SJCRH30 (cell line): ENCODE data around the gene LDLRAD4. TPM values are rescaled to one million over a fixed set of nuclear protein-coding genes. Genes with fewer than 3 reads are reported as not detected.

Experiments used
- DNase-seq, 2 experiments: peaks; one replicate each; pipeline ENCODE4 v3.0.0-alpha.2; 2015 to 2020
- H3K27ac ChIP-seq: fragments of 250-450 bp; sonication (Bioruptor Pico); 2 replicates; pipeline ENCODE4 v1.5.1; 2020; ENCODE audit warnings: mild to moderate bottlenecking, moderate library complexity
- H3K27me3 ChIP-seq: fragments of 250-450 bp; sonication (Bioruptor Pico); 2 replicates; pipeline ENCODE4 v1.5.1; 2020; ENCODE audit warnings: mild to moderate bottlenecking, moderate library complexity
- H3K36me3 ChIP-seq: fragments of 250-450 bp; sonication (Bioruptor Pico); 2 replicates; pipeline ENCODE4 v1.5.1; 2020; ENCODE audit warnings: mild to moderate bottlenecking, moderate library complexity
- H3K4me1 ChIP-seq: fragments of 250-450 bp; sonication (Bioruptor Pico); 2 replicates; pipeline ENCODE4 v1.5.1; 2020; ENCODE audit warnings: mild to moderate bottlenecking, moderate library complexity
- H3K4me3 ChIP-seq: fragments of 250-450 bp; sonication (Bioruptor Pico); 2 replicates; pipeline ENCODE4 v1.5.1; 2020; ENCODE audit warnings: mild to moderate bottlenecking, moderate library complexity
- H3K9me3 ChIP-seq: fragments of 250-450 bp; sonication (Bioruptor Pico); replicated peaks from 2 replicates; pipeline ENCODE4 v1.5.1; 2020; ENCODE audit warnings: mild to moderate bottlenecking, moderate library complexity
- total RNA-seq: library from RNA; depleted of rRNA; stranded (reverse); fragments of >200 nt; shearing (Covaris generic); gene quantifications from 2 replicates; pipeline ENCODE4 v1.2.3, GENCODE V29; 2014

Gene LDLRAD4
- total RNA-seq, 1 experiment from 2014 or later = 0.26 TPM

- H3K27ac ChIP-seq = no peak overlapping the region
- no peaks in the 10 kb centered on the region for H3K4me1 ChIP-seq
- H3K9me3 ChIP-seq = no peaks in the 10 kb centered on the region
- DNase-seq = no peak
- H3K27me3 ChIP-seq = no peaks in the 10 kb centered on the region
- H3K36me3 ChIP-seq = no peaks in the 10 kb centered on the region
- H3K4me3 ChIP-seq = no peak overlapping the region
Measured at GRCh38 chr18:13456736-13457271, 238.2 kb downstream of the LDLRAD4 start.

DNA sequence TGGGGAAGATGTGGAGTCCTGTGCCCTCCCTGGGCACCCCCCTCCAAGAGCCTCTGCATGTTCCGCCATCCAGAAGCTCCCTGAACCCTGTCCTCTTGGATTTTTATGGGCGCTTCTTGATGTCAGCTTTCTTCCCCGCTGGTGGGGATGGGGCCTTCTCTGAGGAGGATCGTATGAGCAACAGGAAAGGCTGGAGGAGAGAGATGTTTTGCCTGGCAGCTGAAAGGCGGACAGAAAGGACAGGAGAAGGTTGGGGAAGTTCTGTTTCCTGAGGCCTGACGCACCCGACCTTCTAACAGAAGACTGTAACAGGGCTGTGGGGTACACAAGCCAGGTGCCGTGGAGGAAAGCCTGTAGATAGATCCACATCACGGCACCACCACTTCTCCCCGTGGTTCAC lies 238.8 kb downstream of the LDLRAD4 start:
- Histone ChIP-seq H3K9me3 (no peaks in the 10 kb centered on the region), H3K4me3 (no peak overlapping the region), H3K4me1 (no peaks in the 10 kb centered on the region), H3K27me3 (no peaks in the 10 kb centered on the region), H3K36me3 (no peaks in the 10 kb centered on the region), H3K27ac (no peak overlapping the region)
- DNase-seq = no peak

DNA sequence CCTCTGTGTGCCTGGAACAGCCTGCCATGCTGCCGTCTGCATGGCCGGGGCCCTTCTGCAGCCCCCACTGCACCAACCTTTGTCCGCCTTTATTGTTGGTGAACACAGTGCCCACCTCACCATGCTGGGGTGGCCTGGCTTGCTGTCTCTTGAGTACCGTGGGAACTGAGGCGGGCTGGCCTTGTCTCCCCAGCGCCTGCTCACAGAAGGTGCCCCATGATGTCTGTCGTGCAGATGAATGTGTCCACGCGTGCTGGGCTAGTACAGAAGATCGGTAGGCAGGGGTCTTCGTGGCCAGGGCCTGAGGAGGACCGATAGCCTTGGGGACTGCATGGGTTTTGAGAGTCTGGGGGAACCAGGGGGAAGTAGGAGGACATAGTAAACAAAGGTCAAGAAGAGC lies 242.4 kb downstream of the LDLRAD4 start:
- no peaks in the 10 kb centered on the region for H3K27me3 ChIP-seq
- H3K4me1 ChIP-seq = no peaks in the 10 kb centered on the region
- no peak overlapping the region for H3K4me3 ChIP-seq
- H3K36me3 ChIP-seq = no peaks in the 10 kb centered on the region
- no peaks in the 10 kb centered on the region for H3K9me3 ChIP-seq
- no peak for DNase-seq
- H3K27ac ChIP-seq = no peak overlapping the region

GRCh38 chr18:13461469-13461868 lies 242.9 kb downstream of the LDLRAD4 start:
- Histone ChIP-seq H3K36me3 (no peaks in the 10 kb centered on the region), H3K27ac (no peak overlapping the region), H3K4me1 (no peaks in the 10 kb centered on the region), H3K4me3 (no peak overlapping the region), H3K9me3 (no peaks in the 10 kb centered on the region), H3K27me3 (no peaks in the 10 kb centered on the region)
- DNase-seq = peak in 1 of 2 experiments; percentile 1

- Histone ChIP-seq H3K36me3 (no peaks in the 10 kb centered on the region), H3K4me1 (no peaks in the 10 kb centered on the region), H3K27me3 (no peaks in the 10 kb centered on the region), H3K4me3 (no peak overlapping the region), H3K27ac (no peak overlapping the region), H3K9me3 (no peaks in the 10 kb centered on the region)
- DNase-seq = peak in 1 of 2 experiments; percentile 1
Measured at GRCh38 chr18:13461936-13462335, 243.4 kb downstream of the LDLRAD4 start.

GRCh38 chr18:13462686-13463085 lies 244.1 kb downstream of the LDLRAD4 start:
- no peaks in the 10 kb centered on the region for H3K4me1 ChIP-seq
- DNase-seq = no peak
- no peak overlapping the region for H3K27ac ChIP-seq
- H3K9me3 ChIP-seq = no peaks in the 10 kb centered on the region
- H3K27me3 ChIP-seq = no peaks in the 10 kb centered on the region
- no peak overlapping the region for H3K4me3 ChIP-seq
- H3K36me3 ChIP-seq = no peaks in the 10 kb centered on the region

- H3K4me1 ChIP-seq = no peaks in the 10 kb centered on the region
- H3K4me3 ChIP-seq = no peak overlapping the region
- H3K27ac ChIP-seq = no peak overlapping the region
- no peaks in the 10 kb centered on the region for H3K27me3 ChIP-seq
- DNase-seq = no peak
- H3K36me3 ChIP-seq = no peaks in the 10 kb centered on the region
- no peaks in the 10 kb centered on the region for H3K9me3 ChIP-seq
Measured at GRCh38 chr18:13463526-13464210, 245.1 kb downstream of the LDLRAD4 start.

DNA sequence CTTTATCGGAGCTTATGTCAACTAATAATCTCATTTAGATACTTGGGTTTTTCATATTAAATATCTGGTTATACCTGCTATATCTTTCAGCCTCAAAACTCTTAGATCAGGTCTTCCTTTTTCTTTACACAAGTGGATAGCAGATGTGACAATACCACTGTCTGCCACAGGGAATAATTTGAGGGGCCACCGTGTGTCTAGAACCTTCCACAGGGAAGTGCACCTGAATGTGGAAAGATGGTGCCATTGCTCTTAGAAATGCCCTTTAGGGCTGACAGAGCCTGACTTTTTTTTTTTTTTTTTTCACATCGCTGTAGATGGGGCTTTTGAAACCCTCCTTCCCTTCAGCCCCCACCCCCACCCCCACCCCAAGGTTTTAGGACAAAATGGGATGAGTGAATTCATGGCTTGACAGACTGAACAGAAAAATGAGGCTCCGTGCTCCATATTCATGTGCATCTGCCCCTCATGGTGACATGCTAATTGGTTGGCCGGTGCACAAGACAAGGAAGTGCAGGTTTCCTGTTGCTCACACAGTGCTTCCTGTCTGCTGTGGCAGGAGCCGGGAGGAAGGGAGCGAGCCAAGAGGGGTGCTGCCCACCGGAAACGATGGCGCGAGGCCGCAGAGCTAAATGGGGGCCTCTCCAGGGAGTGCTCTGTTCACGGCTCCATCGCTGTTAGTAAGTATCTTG lies 246.0 kb downstream of the LDLRAD4 start:
- no peak for DNase-seq
- Histone ChIP-seq H3K9me3 (no peaks in the 10 kb centered on the region), H3K36me3 (no peaks in the 10 kb centered on the region), H3K27me3 (no peaks in the 10 kb centered on the region), H3K27ac (no peak overlapping the region), H3K4me1 (no peaks in the 10 kb centered on the region), H3K4me3 (no peak overlapping the region)

- no peak for DNase-seq
- Histone ChIP-seq H3K4me3 (no peak overlapping the region), H3K36me3 (no peaks in the 10 kb centered on the region), H3K27me3 (no peaks in the 10 kb centered on the region), H3K4me1 (no peaks in the 10 kb centered on the region), H3K9me3 (no peaks in the 10 kb centered on the region), H3K27ac (no peak overlapping the region)
Measured at GRCh38 chr18:13465124-13465446, 246.5 kb downstream of the LDLRAD4 start.

DNA sequence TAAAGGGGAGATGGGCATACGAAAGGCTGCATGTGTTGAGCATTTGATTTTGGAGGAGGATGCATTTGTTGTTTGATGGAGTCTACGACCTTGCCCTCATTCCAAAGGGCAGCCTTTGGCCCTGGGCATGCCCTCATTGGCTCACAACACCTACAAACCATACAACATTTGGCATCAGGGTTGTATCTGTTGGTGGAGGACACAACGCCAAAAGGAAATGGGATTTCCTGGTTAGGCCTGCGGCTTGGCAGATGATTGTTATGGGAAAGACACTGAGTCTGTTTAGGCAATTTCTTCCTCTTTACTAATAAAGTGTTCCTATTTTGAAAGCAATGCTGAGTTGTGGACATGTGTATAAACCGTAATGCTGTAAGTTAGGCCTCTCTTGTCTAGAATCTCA lies 246.9 kb downstream of the LDLRAD4 start:
- no peak for DNase-seq
- H3K9me3 ChIP-seq = no peaks in the 10 kb centered on the region
- no peak overlapping the region for H3K27ac ChIP-seq
- no peaks in the 10 kb centered on the region for H3K36me3 ChIP-seq
- H3K27me3 ChIP-seq = no peaks in the 10 kb centered on the region
- H3K4me3 ChIP-seq = no peak overlapping the region
- no peaks in the 10 kb centered on the region for H3K4me1 ChIP-seq

DNA sequence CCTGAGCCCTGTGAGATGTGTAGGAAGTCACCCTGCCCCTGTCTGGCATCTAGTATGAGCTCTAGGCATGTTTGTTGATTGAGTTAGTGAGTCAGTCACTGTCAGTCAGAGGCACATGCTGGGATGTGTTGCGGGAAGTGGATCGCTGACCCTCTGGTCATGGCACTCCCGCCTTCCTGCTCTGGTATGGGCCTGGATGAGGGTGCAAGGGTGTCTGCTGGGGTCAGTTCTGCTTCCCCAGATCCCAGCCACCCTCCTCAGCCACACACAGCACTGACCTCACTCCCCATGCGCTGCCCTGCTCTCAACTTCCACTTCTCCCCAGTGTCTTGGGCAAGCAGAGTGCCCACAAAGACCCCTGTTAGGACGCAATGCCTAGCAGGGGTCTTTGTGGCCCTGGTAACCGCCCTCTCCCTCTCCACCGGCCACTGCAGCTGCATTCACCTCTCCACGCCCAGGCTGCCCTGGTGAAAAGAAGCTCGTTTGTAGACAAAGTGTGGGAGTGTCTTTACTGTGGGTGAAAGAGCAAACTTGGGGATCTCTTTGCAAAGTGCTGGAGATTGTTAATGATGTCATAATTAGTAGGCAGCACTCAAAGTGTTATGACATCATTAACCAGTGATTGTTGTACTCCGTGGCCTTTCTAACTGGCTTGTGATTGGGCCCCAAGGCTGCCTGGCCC lies 252.1 kb downstream of the LDLRAD4 start:
- no peaks in the 10 kb centered on the region for H3K27me3 ChIP-seq
- H3K4me3 ChIP-seq = no peak overlapping the region
- no peaks in the 10 kb centered on the region for H3K9me3 ChIP-seq
- DNase-seq = no peak
- no peaks in the 10 kb centered on the region for H3K36me3 ChIP-seq
- no peak overlapping the region for H3K27ac ChIP-seq
- no peaks in the 10 kb centered on the region for H3K4me1 ChIP-seq

DNA sequence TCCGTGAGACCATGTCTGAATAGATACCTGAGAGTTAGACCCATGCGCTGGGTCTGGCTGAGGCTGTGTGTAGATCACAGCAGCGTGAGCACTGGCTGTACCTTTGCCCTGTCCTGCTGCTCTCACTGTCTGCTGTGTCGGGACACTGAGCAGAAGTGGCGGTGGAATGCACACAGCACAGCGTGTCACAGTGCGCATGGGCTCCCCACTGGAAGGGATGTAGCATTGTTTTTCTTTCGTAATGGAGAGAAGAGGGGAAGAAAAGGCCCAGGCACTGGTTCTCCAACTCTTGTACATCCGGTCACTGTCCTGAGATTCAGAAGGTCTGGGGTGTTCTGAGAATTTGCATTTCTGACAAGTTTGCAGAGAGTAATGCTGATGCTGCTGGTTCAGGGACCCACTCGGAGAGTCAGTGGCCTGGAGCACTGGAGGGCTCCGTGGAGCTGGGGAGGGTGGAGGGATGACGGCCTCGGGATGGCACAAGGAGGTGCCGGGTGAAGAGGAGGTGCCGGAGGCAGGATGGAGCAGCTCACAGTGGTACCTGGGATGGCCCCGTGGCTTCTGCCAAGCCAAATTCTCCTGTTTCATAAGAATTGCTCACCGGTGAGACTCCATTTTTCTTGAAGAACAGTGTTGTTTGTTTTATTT lies 252.8 kb downstream of the LDLRAD4 start:
- Histone ChIP-seq H3K4me1 (no peaks in the 10 kb centered on the region), H3K36me3 (no peaks in the 10 kb centered on the region), H3K9me3 (no peaks in the 10 kb centered on the region), H3K27ac (no peak overlapping the region), H3K4me3 (no peak overlapping the region), H3K27me3 (no peaks in the 10 kb centered on the region)
- DNase-seq = no peak

- Histone ChIP-seq H3K27ac (no peak overlapping the region), H3K27me3 (no peaks in the 10 kb centered on the region)
- no peak for DNase-seq
Measured at GRCh38 chr18:13471971-13472628, 253.5 kb downstream of the LDLRAD4 start.

GRCh38 chr18:13473751-13474150 lies 255.2 kb downstream of the LDLRAD4 start:
- no peaks in the 10 kb centered on the region for H3K4me1 ChIP-seq
- no peaks in the 10 kb centered on the region for H3K9me3 ChIP-seq
- H3K4me3 ChIP-seq = no peak overlapping the region
- H3K27ac ChIP-seq = no peak overlapping the region
- DNase-seq = no peak
- H3K36me3 ChIP-seq = no peaks in the 10 kb centered on the region
- no peaks in the 10 kb centered on the region for H3K27me3 ChIP-seq

More at GRCh38 chr18:13471971-13472628, 253.5 kb downstream of the LDLRAD4 start:
- H3K36me3 ChIP-seq = no peaks in the 10 kb centered on the region
- no peaks in the 10 kb centered on the region for H3K9me3 ChIP-seq
- H3K4me1 ChIP-seq = no peaks in the 10 kb centered on the region
- H3K4me3 ChIP-seq = no peak overlapping the region
